Adrenal gland (tissue), 5 donors: ENCODE results near the gene DYSF.

ENCODE experiments used
- POLR2A ChIP-seq, 2 donors: fragments of 450-650 bp; IDR thresholded peaks; one replicate each; pipeline ENCODE4 v1.6.1; 2017; ENCODE audit warnings: antibody characterized with exemption in 2 of 2, mild to moderate bottlenecking in 2 of 2, moderate library complexity in 1 of 2
- TF ChIP-seq, protein P1 (sequence below), 6 experiments: fragments of 450-650 bp in 4 of 6; fragments of 200-600 bp in 2 of 6; sonication (generic) in 1 of 6; IDR thresholded peaks; 1 replicate in 5 of 6; 2 replicates in 1 of 6; pipeline versions ENCODE4 v1.5.1 to v1.8.0; 2016 to 2021; ENCODE audit warnings: antibody characterized with exemption in 6 of 6, mild to moderate bottlenecking in 2 of 6, moderate library complexity in 1 of 6
- donor health status: DM: no; HTN: no; CAD: no.

GRCh38 chr2:71629273-71629672 is 175.9 kb downstream of the DYSF start:
- TF ChIP-seq, protein P1, sequence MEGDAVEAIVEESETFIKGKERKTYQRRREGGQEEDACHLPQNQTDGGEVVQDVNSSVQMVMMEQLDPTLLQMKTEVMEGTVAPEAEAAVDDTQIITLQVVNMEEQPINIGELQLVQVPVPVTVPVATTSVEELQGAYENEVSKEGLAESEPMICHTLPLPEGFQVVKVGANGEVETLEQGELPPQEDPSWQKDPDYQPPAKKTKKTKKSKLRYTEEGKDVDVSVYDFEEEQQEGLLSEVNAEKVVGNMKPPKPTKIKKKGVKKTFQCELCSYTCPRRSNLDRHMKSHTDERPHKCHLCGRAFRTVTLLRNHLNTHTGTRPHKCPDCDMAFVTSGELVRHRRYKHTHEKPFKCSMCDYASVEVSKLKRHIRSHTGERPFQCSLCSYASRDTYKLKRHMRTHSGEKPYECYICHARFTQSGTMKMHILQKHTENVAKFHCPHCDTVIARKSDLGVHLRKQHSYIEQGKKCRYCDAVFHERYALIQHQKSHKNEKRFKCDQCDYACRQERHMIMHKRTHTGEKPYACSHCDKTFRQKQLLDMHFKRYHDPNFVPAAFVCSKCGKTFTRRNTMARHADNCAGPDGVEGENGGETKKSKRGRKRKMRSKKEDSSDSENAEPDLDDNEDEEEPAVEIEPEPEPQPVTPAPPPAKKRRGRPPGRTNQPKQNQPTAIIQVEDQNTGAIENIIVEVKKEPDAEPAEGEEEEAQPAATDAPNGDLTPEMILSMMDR (IDR thresholded peaks at IDR 0.05), result no peak
- no peak for TF ChIP-seq POLR2A (IDR thresholded peaks at IDR 0.05)
